Endothelial cell of umbilical vein (primary cell): ENCODE data around the gene CDS2. TPM values are rescaled to one million over a fixed set of nuclear protein-coding genes. Genes with fewer than 3 reads are reported as not detected.

ENCODE experiments used
- BruUV-seq: library from RNA; stranded (reverse); fragments of 400-500 nt; replicated peaks from 2 replicates; lab custom pipeline; 2021; lab: Mats Ljungman, UMichigan
- CTCF ChIA-PET: fragments of 300-600, 350-600 bp; sonication (Branson Sonifier 250); formaldehyde crosslinking; loops from one replicate; lab custom pipeline; 2021; ENCODE audit warnings: antibody characterized with exemption, inconsistent platforms; lab: Charles Lee
- POLR2A ChIA-PET: fragments of 300-600, 350-600 bp; sonication (Branson Sonifier 250); formaldehyde crosslinking; loops from one replicate; lab custom pipeline; 2021; ENCODE audit warnings: antibody characterized with exemption, inconsistent platforms; lab: Charles Lee
- DNase-seq: peaks from one replicate; pipeline ENCODE4 v3.0.0-alpha.2; 2011; ENCODE audit warnings: low read depth, low spot score
- FAIRE-seq: peaks from 2 replicates; lab custom pipeline; 2011; peaks lifted over from hg19 to GRCh38; lab: Jason Lieb, UNC
- H2AFZ ChIP-seq: 2 replicates; pipeline ENCODE4 v1.6.0; 2012; ENCODE audit warnings: low read depth, low read length, control low read depth, inconsistent platforms
- H3K27ac ChIP-seq: 2 replicates; pipeline ENCODE4 v1.5.1; 2011; ENCODE audit warnings: low read depth, mild to moderate bottlenecking, control low read depth, low read length, moderate library complexity; ENCODE audit not compliant: insufficient read depth
- H3K27me3 ChIP-seq, 2 experiments: 2 replicates each; pipeline versions ENCODE4 v1.6.0 to v1.6.1; 2011; ENCODE audit warnings: low read length in 2 of 2, mixed read lengths in 1 of 2; ENCODE audit not compliant: control insufficient read depth in 2 of 2, insufficient read depth in 2 of 2
- H3K36me3 ChIP-seq, 2 experiments: 2 replicates in 1 of 2; 3 replicates in 1 of 2; pipeline ENCODE4 v1.5.1; 2011; ENCODE audit warnings: low read length in 2 of 2, mild to moderate bottlenecking in 1 of 2, moderate library complexity in 1 of 2; ENCODE audit not compliant: control insufficient read depth in 2 of 2, insufficient read depth in 2 of 2; ENCODE audit errors: extremely low read depth in 1 of 2
- H3K4me1 ChIP-seq: 3 replicates; pipeline ENCODE4 v1.5.1; 2011; ENCODE audit warnings: mild to moderate bottlenecking, low read length; ENCODE audit not compliant: control insufficient read depth, insufficient read depth; ENCODE audit errors: extremely low read depth
- H3K4me2 ChIP-seq: 2 replicates; pipeline ENCODE4 v1.6.1; 2011; ENCODE audit warnings: low read length, control low read depth, mixed read lengths; ENCODE audit not compliant: insufficient read depth
- H3K4me3 ChIP-seq, 3 experiments: fragments of 200-600 bp in 1 of 3; sonication (generic), shearing (Covaris generic) in 1 of 3; replicated peaks in 1 of 3; 2 replicates each; pipeline ENCODE4 v1.5.1; 2011 to 2016; ENCODE audit warnings: control low read depth in 3 of 3, low read length in 3 of 3, mild to moderate bottlenecking in 2 of 3, inconsistent platforms in 1 of 3, low read depth in 1 of 3, moderate library complexity in 1 of 3; ENCODE audit not compliant: insufficient read depth in 1 of 3
- H3K79me2 ChIP-seq: 2 replicates; pipeline ENCODE4 v1.6.0; 2012; ENCODE audit warnings: low read length, inconsistent platforms; ENCODE audit not compliant: control insufficient read depth, insufficient read depth
- H3K9ac ChIP-seq: replicated peaks from 2 replicates; pipeline ENCODE3; 2011; ENCODE audit warnings: low read length, control low read depth; ENCODE audit not compliant: insufficient read depth; ENCODE audit errors: extremely low read depth
- H3K9me1 ChIP-seq: replicated peaks from 3 replicates; pipeline ENCODE4 v1.6.0; 2011; ENCODE audit warnings: mild to moderate bottlenecking, low read length; ENCODE audit not compliant: control insufficient read depth, insufficient read depth; ENCODE audit errors: extremely low read depth
- H3K9me3 ChIP-seq: replicated peaks from 2 replicates; pipeline ENCODE4 v1.5.1; 2012; ENCODE audit warnings: low read length, inconsistent platforms; ENCODE audit not compliant: control insufficient read depth, insufficient read depth
- H4K20me1 ChIP-seq: replicated peaks from 2 replicates; pipeline ENCODE3; 2011; ENCODE audit warnings: mild to moderate bottlenecking, low read length; ENCODE audit not compliant: control insufficient read depth, insufficient read depth; ENCODE audit errors: extremely low read depth
- CTCF ChIP-seq, 2 donors: IDR thresholded peaks; 1 replicate in 1 of 2; 2 replicates in 1 of 2; pipeline ENCODE4 v1.5.1; 2011; ENCODE audit warnings: low read length in 2 of 2, mild to moderate bottlenecking in 2 of 2, moderate library complexity in 2 of 2, control low read depth in 1 of 2, inconsistent platforms in 1 of 2, low read depth in 1 of 2; ENCODE audit not compliant: insufficient read depth in 1 of 2; ENCODE audit errors: extremely low read depth in 1 of 2
- EZH2 ChIP-seq: IDR thresholded peaks from 2 replicates; pipeline ENCODE4 v1.6.1; 2012; ENCODE audit warnings: borderline replicate concordance, low read depth, mild to moderate bottlenecking, moderate library complexity, low read length, inconsistent platforms; ENCODE audit not compliant: severe bottlenecking
- FOS ChIP-seq: IDR thresholded peaks from 2 replicates; pipeline ENCODE4 v1.6.1; 2011; ENCODE audit warnings: mild to moderate bottlenecking, low read length, moderate library complexity, borderline replicate concordance; ENCODE audit not compliant: insufficient read depth
- GATA2 ChIP-seq: IDR thresholded peaks from 2 replicates; pipeline ENCODE4 v1.7.0; 2011; ENCODE audit warnings: low read depth, mild to moderate bottlenecking, moderate library complexity, mixed read lengths, low read length; ENCODE audit not compliant: insufficient read length, insufficient read depth
- JUN ChIP-seq: IDR thresholded peaks from 2 replicates; pipeline ENCODE4 v1.6.1; 2011; ENCODE audit warnings: borderline replicate concordance, low read depth; ENCODE audit not compliant: insufficient read length, insufficient read depth
- MAX ChIP-seq: IDR thresholded peaks from 2 replicates; pipeline ENCODE4 v1.6.1; 2011; ENCODE audit not compliant: insufficient read depth, insufficient read length
- MYC ChIP-seq: IDR thresholded peaks from one replicate; pipeline ENCODE4 v1.6.1; 2011; ENCODE audit warnings: mild to moderate bottlenecking, low read depth, low read length
- POLR2A ChIP-seq: IDR thresholded peaks from 2 replicates; pipeline ENCODE4 v1.6.1; 2012; ENCODE audit warnings: low read depth, mild to moderate bottlenecking, control low read depth, low read length
- POLR2AphosphoS5 ChIP-seq: IDR thresholded peaks from 2 replicates; pipeline ENCODE4 v1.6.1; 2012; ENCODE audit warnings: low read depth, mild to moderate bottlenecking, control low read depth, low read length, moderate library complexity; ENCODE audit not compliant: insufficient read depth
- dilution Hi-C: fragments of 300-500 bp; cut with MboI; formaldehyde crosslinking; loops from one replicate; pipeline ENCODE4 v1.15.0; 2019; ENCODE audit warnings: low sequenced_read_pairs; ENCODE audit not compliant: extremely low pct_ligation_motif_present
- intact Hi-C: fragments of 100-400 bp; cut with micrococcal nuclease; formaldehyde crosslinking; loops from one replicate; pipeline ENCODE4 v1.10.0; 2022
- polyA plus RNA-seq, 4 experiments: library from polyadenylated mRNA; depleted of rRNA in 3 of 4; stranded (reverse) in 3 of 4; unstranded in 1 of 4; fragments of >200 nt; gene quantifications; 2 replicates each; pipeline versions ENCODE4 v1.2.1 to v1.2.3, GENCODE V29; 2011 to 2012; ENCODE audit warnings: missing spikeins in 1 of 4
- total RNA-seq: library from RNA; stranded (reverse); gene quantifications from 2 replicates; pipeline ENCODE4 v1.2.3, GENCODE V29; 2021

Gene CDS2
- total and polyA plus RNA-seq, 2 donors (not counting 3 experiments of a cell fraction or from before 2014, with no cell fraction given): 47.0 to 49.0 TPM

- POLR2A ChIA-PET: no interaction called here
- DNase-seq: no peak
- no peak overlapping the region for H2AFZ ChIP-seq
- no peaks in the 10 kb centered on the region for H3K9me1 ChIP-seq
- intact Hi-C loops: no loop called here
- no TSS peak for BruUV-seq
- no peak overlapping the region for H3K9ac ChIP-seq
- no peaks in the 10 kb centered on the region for H3K36me3 ChIP-seq
- TF ChIP-seq EZH2 (no peak), MAX (no peak), POLR2AphosphoS5 (no peak), MYC (no peak), JUN (no peak), FOS (no peak), CTCF (IDR thresholded peaks at IDR 0.05; ENCODE audit: extremely low read depth in 1 of 2, insufficient read depth in 1 of 2, low read depth in 1 of 2, low read length in 2 of 2) (no peak), GATA2 (no peak), POLR2A (no peak)
- H4K20me1 ChIP-seq: no peaks in the 10 kb centered on the region
- no peak overlapping the region for H3K4me2 ChIP-seq
- CTCF ChIA-PET: interaction anchor here (1.2 to 1.8 kb wide), 2 partner anchors 12 to 32 kb away, joined by 4 to 6 read pairs; no protein-coding TSS in a partner anchor
- no peak overlapping the region for H3K27ac ChIP-seq
- H3K4me3 ChIP-seq: no peak overlapping the region
- peaks cover 13% of the 10 kb centered on the region for H3K4me1 ChIP-seq
- dilution Hi-C loops: no loop called here
- no peak for FAIRE-seq
- H3K27me3 ChIP-seq: no peaks in the 10 kb centered on the region
- H3K79me2 ChIP-seq: no peaks in the 10 kb centered on the region
- no peaks in the 10 kb centered on the region for H3K9me3 ChIP-seq
These were observed 38.1 kb upstream of the CDS2 start for GRCh38 chr20:5088688-5089087.
